GM21360 (cell line): ENCODE results near the gene HSD17B4.

ENCODE experiments used
- ATAC-seq: cut with Tn5 transposase; IDR thresholded peaks from one replicate; pipeline ENCODE4 v1.9.1; 2021; ENCODE audit warnings: mild to moderate bottlenecking, moderate library complexity; ENCODE audit not compliant: unreplicated experiment

Gene HSD17B4

DNA sequence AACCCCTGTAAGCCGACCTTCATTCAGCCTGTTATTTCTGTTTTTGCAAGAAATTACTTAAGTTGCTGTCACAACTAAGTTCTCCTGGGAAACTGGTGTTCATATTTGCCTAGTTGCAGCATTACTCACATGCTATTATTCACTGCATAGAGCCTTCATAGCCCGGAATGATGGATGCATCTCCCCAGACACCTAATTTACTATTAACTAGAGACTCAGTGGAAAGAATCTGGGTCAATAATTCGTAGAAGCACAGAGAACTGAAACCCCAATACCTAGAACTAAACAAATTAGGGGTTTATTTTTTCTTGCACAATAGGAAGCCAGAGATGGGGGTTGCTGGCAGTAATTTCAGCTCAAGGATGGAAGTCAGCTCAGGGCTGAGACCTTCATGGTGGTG, 131.4 kb downstream of the HSD17B4 start:
- no peak for ATAC-seq
